ENCODE measurements around the gene HTRA1.

DNA sequence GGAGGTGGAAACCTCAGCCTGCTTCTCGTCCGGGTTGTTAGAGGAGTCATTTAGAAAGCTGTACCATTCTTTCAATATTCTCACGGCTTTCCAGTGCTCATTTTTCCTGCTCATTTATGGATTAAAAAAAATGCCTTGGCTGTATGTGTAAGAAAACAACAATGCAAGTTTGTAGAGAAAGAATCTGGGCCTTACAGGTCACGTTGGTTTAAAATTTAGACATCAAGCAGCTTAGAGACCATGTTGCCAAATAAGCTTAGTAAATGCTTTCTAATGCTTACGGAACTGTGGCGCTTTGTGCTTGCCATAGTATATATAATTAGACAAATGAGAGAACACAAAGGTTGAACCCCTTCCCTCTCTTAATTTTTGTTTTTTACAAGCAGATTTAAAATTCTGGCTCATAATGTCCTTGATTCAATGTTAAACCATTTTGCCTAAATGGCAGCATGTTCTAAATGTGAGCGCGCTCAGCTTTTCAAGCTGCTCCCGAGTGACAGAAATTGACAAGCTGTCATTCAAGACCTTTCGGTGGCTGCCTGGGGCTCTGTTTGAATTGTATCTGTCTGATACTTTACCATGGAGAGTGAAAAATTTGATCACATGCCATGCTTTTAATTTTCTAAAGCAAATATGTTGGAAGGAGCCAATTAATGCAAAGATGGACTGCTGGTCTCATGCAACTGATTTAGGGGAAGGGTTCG, 5.8 kb upstream of the HTRA1 start:
- TF ChIP-seq CTCF (IDR thresholded peaks at IDR 0.05 in 4 of 5, conservative IDR thresholded peaks at IDR 0.05 in 1 of 5) (no peak), POLR2A (IDR thresholded peaks at IDR 0.05) (no peak)
